GM11168 (cell line): ENCODE measurements around the gene NHSL1.

ENCODE experiments used
- in situ Hi-C: fragments of 300-500 bp; cut with MboI; formaldehyde crosslinking; loops from one replicate; pipeline ENCODE4 v1.12.0; 2022; ENCODE audit warnings: low sequenced_read_pairs; ENCODE audit not compliant: unreplicated experiment

NHSL1 gene

DNA sequence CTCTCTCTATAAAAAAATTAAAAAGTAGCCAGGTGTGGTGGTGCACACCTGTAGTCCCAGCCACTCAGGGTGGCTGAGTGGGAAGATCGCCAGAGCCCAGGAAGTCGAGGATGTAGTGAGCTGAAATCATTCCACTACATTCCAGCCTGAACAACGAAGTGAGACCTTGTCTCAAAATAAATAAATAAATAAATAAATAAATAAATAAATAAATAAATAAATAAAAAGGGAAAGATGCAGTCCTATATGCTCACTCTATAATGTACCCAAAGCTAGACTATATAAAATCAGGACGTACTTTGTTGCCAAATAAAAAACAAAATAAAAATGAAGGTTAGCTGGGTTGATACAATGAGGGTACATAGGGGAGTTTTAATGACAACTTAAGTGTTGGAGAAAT, 26.1 kb upstream of the NHSL1 start:
- in situ Hi-C loops: no loop called here

DNA sequence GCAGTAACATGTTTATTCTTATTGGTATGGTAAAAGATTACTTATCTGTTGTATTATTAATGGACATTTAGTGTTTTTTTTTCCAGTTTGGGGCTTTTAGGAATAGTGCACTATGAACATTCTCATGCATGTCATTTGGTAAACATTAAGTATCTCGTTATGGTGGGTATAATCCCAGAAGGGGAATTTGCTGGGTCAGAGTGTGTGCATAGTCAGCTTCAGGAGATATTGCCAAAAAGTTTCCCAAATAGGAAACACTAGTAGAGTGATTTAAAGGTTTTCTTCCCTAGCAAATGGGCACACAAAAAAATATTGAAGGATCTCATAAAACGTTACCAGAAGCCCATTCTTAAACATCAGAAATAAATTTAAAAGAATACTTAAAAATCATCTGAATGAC, 25.2 kb upstream of the NHSL1 start:
- in situ Hi-C loops: no loop called here

DNA sequence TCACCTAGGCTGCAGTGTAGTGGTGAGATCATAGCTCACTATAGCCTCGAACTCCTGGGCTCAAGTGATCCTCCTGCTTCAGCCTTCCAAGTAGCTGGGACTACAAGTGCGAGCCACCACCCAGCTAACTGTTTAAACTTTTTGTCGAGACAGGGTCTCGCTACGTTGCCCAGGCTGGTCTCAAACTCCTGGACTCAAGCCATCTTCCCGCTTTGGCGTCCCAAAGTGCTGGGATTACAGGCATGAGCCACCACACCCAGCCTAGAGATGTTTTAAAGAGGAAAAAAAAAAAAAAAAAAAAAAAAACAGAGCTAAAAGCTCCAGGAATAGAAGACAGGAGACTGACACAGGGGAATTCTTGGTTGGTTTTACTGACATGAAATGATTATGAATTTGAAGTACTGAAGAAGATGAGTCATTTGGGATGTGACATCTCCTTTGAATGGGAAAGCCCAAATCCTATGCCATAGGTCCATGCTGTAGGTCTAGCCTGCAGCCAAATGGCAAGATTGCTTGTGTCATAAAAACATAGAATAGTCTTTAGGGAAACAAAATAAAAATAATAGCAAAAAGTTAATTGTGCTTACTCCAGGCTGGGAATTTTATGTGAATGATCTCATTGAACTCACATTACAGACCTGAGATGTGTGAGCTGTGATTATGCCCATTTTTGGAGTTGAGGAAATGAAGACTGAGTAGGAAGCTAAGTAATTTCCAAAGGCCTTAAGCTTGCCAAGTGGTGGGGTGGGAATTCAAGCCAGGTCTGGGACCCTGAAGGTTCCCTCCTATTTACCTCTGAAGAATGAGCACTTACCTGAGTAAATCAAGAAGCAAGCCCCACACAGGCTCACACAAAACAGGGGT, 24.3 kb upstream of the NHSL1 start:
- in situ Hi-C loops: no loop called here

DNA sequence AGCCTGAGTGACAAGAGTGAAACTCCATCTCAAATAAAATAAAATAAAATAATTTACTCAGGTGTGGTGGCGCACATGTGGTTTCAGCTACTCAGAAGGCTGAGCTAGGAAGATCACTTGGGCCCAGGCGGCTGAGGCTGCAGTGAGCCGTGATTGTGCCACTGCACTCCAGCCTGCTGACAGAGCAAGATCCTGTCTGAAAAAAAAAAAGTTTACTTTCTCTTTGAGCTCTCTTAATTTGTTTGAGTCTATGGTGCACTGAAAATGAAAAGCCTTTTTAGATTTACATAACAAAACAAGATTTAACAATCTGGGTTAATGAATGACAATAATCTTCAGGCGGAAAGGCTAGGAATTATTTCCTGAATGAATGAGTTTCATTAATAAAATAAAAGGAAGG, 23.3 kb upstream of the NHSL1 start:
- in situ Hi-C loops: no loop called here

DNA sequence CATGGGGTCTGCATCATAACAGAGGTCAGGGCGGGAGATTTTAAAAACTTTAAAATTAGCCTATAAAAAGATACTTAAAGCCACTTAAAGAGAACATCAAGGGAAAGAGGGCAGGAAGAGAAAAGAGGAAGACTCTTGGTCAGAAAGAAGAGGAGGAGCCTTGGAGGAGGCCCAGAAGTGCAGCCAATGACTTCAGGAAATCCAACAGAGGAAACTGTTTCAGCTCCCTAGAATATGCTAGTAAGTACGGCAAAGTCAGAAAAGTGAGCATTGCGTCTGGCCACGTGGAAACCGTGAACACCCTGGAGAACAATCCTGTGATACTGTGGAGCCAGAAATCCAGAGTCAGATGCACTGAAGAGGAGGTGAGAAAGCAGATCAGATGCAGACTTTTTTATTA, 22.5 kb upstream of the NHSL1 start:
- in situ Hi-C loops: no loop called here

DNA sequence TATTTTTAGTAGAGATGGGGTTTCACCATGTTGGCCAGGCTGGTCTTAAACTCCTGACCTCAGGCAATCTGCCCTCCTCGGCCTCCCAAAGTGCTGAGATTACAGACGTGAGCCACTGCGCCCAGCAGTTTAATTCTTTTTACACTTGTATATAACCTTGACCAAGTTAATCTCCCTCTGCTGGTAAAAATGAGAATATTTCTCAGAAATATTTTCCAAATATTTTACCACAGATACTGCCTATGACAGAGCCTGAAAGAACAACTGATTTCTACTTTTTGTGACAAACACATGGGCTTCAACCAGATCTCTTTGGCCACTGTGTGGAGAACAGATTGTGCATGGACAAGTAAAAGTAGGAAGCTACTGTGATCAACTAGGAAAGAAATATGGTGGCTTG, 21.2 kb upstream of the NHSL1 start:
- in situ Hi-C loops: no loop called here

DNA sequence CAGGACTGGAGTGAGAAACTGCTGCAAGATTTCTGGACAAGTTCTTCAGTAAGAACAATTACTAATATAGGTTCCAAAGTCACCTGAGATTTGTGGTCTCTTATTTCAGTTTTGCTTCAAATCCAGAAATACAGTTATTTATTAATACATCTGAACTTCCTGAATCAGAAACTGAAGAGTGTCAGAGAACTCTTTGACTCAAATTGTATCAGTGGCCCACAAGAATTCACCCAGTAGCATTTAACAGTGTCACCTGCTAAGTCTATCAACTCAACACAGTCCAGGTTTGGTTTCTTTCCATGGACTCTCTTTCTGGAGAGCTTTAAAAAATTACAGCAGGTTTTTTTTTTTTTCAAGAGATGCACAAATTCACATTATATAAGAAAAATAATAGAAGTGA, 18.8 kb upstream of the NHSL1 start:
- in situ Hi-C loops: loop anchor here (10.0 kb wide), 1 partner anchor 403 kb away; no protein-coding TSS in a partner anchor

DNA sequence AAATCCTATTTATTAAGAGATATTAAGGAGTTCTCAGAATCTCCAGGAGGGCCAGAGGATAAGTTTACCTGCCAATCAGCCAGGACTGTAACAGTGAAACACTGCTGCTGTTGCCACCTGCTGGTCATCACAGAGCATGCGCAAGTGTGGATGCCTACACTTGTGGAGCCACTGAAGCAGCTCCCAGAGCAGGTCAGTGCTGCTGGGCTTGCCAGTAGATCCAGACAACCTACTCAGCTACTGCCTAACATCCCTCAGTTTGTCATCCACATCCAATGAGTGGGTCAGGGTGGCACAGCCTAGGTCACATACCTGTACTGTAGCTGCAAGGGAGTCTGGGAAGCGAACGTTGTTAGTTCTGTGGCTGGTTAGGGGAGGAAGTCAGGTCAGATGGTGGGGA, 18.3 kb upstream of the NHSL1 start:
- in situ Hi-C loops: loop anchor here (10.0 kb wide), 1 partner anchor 403 kb away; no protein-coding TSS in a partner anchor

DNA sequence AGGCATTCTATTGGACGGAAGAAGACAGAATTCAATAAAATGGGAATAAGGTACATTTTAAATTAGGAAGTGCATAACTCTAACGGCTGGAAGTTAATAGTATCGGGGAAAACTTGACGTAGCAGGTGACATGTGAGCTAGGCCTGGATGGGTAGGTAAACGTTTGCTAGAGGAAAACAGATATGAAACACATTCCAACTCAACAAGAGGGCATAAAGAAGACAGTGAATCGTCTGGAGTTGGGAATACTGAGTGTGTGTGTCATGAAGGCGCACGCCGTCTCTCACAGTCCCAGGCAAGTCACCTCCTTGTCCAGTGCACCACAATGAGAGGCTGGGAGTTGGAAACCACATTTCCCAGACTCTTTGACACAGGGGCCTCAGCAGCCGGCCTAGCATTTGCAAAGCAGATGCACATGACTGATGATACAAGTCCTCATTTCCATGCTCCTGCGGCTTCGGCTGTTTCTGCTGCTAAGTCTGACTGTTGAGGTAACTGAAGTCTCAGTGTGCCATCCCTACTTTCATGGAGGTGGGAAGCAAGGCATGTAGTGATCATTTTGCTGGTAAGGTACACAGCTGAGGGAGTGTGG, 16.5 kb upstream of the NHSL1 start:
- in situ Hi-C loops: loop anchor here (10.0 kb wide), 1 partner anchor 401 kb away; no protein-coding TSS in a partner anchor

DNA sequence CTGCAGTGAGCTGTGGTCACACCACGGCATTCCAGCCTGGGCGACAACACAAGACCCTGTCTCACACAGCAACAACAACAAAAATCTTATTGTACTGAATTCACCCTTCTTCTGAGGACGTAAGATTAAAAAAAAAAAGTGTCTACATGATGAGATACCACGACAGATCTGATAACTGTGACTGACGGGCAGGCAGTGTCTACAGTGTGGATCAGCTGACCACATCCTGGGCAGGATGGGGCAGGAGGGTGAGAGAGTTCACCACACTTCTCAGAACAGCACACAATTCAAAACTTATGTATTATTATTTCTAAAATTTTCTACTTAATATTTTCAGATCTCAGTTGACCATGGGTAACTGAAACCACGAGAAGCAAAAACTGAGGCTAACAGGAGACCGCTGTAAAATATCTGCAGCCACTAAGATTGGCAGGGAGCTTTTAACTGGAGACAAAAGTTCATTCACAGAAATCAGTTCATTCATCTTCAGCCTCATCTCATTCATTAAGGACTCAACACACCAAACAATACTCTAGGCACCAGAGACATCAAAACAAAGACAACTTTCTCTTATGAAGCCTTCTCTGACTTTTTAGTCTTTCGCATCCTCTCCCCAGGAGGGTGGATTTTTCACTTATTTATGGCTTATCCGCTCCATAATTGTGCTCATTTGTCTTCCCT, 15.7 kb upstream of the NHSL1 start:
- in situ Hi-C loops: loop anchor here (5.0 to 10.0 kb wide), 2 partner anchors 83 to 400 kb away; no protein-coding TSS in a partner anchor

DNA sequence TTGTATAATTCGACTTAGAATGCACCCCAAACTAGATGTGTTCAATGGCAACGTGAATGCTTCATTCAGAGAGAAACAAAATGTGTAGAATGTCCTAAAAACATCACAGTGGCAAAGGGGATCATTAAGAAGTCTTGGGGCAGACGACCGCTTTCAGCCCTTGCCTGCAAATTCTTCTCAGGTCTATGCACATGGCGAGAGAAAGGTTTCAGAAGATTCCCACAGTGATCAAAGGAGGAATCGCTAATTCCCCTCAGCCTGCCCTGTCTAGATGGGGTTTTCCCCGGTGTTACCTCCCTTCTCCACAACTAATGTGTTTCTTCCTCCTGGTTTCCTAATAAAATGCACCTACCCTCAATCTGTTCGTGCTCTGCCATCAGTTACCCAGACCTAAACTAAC, 13.3 kb upstream of the NHSL1 start:
- in situ Hi-C loops: loop anchor here (5.0 to 10.0 kb wide), 2 partner anchors 80 to 398 kb away; no protein-coding TSS in a partner anchor

DNA sequence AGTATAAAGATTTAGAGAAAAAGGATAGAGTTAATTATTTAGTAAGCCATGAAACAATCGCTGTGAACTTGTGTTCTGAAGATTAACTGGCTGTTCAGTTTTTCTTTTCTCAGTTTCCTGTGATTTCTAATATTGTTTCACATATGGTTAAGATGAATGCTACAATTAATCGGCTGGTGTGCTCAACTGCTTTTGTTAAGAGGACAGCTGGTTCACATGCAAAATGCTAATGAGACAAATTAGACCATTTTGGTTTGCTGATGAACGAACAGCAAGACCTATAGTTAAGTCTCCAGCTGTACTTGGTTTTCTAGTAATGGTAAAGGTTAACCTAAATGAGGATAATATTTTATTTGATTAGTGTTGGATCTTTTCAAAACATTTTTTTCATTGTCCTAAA, 10.8 kb upstream of the NHSL1 start:
- in situ Hi-C loops: loop anchor here (5.0 to 10.0 kb wide), 2 partner anchors 78 to 395 kb away; no protein-coding TSS in a partner anchor

DNA sequence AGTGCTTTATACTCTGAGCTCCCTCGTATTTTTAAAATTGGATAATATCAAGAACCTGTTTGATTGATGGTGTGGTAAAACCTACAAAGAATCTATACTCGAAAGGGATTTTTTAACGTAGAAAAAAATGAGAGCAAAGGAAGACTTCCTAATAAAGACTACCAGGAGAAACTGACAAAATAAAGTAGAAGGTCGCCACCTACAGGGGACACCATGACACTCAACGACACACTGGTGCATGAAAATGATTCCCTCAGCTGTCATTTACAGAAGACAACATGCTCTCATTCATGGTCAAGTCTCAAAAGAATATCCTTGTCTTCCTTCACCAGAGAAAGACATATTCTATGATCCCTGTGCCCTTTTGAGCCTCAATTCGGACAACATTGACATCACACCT, 10.1 kb upstream of the NHSL1 start:
- in situ Hi-C loops: no loop called here

DNA sequence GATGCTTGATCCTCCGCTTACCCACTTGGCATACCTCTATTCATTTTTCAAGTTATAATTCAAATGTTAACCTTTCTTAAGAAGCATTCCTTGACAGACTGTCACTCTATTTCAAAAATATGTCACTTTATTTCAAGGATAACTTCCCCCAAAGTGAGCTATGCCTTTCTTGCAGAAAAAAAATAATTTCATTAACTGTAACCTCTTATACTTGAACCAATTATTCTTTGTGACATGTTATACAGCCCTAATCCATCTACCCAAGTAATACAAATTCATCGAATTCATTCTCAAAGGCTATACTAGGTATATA, 9.3 kb upstream of the NHSL1 start:
- in situ Hi-C loops: no loop called here

DNA sequence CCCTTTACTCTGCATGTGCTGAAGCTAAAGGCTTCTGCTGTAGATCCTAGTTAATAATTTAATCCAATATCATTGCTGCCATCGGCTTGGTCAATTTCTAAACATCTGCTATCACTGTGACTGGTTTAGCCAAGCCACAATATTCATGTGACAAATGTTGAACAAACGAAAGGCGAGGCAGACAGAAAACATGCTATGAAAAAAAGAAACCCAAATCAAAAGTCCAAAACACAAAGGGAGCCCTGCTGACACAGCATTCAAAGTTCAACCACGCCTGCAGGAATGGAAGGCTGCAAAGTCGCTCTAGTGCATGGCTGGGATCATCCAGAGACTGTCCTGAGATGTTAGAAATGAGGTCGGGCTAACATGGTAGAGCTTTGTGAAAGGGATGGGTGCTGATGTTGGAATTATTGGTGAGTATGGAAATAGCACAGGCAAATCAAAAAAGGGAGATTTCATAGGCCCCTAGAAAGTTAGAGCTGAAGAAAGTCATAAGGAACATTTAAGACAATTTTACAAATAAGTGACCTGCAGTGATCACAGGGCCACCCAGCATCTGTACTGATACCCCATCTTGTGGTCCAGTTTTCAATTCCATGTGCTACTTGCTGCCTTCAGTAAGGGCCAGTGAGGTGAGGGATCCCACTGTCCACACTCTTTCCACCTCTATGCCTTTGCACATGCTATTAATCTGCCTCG, 8.8 kb upstream of the NHSL1 start:
- in situ Hi-C loops: no loop called here

DNA sequence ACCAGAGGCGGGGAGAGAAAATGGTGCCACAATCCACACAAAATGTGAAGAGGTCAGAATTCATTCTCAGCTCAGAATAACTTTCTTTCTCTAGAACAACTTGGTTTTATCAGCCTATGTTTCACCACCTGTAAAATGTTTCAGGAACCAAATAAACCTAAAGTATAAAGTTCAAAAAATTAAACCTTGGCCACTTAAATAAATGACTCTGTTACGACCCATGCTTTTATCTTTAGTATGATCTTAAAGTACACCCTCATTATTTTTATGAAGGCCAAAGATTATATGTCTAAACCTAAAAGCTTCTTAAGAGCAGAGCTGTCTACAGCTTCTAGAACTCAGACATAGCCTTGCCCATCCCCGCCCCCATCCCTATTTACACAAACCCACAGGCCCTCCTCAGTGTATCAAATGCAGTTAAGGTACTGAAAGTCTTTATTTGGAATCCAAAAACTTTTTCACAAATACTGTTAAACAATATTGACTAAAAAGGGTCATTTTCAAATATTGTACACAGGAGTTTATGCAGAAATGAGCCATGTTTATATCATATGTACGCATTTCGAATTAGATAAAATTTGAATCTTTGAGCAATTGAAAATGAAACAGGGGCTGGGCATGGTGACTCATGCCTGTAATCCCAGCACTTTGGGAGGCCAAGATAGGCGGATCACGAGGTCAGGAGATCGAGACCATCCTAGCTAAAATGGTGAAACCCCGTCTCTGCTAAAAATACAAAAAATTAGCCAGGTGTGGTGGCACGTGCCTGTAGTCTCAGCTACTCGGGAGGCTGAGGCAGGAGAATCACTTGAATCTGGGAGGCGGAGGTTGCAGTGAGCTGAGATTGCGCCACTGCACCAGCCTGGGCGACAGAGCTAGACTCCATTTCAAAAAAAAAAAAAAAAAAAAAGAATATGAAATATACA, 5.7 kb upstream of the NHSL1 start:
- in situ Hi-C loops: no loop called here

DNA sequence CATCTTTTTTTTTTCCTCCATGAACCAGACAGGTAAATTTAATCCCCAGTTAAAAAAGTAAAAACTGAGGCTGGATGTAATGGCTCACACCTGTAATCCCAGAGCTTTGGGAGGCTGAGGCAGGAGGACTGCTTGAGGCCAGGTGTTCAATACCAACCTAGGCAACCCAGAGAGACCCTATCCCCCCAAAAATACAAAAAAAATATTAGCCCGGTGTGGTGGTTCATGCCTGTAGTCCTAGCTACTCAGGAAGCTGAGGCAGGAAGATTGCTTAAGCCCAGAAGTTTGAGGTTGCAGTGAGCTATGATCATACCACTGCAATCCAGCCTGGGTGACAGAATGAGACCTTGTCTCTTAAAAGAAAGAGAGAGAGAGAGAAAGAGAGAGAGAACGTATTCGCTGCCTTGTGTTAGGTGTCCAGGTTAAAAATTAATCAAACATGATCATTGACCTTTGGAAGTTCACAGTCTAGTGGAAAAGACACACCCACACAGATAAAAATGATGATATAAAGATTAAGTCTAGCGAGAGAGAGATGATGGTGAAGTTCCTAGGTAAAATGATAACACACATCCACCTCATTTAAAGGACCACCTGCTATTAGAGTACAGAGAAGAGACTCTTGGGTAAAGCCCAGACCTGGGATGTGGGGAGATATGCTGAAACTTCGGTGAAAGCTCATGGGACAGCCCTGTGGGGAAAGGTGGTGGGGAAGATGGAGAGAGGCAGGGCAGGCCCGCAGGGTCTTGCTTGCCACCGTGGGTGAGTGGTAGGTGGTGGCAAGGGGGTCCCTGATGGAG, 4.8 kb upstream of the NHSL1 start:
- in situ Hi-C loops: no loop called here

DNA sequence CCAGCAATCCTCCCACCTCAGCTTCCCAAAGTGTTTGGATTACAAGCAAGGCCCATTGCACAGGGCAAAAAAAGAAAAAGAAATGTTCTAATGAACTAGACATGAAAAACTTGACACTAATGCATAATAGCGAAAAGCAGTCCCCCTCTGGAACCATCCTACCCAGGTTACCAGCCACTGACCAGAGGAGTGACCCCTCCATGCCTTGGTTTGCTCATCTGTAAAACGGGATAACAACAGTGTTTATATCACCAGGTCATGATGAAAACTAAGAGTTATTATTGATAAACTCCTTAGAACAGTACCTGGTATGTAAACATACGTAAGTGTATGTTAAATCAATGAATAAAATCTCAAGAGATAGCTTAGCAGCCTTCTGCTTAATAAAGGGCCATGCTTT, 3.3 kb upstream of the NHSL1 start:
- in situ Hi-C loops: no loop called here
